K562 (cell line): ENCODE measurements around the gene UQCRHL. TPM values are rescaled to one million over a fixed set of nuclear protein-coding genes. Genes with fewer than 3 reads are reported as not detected.

Experiments
- BRD4 ChIP-seq: fragments of 200-600 bp; sonication (generic); IDR thresholded peaks from 2 replicates; pipeline ENCODE4 v1.6.1; 2017; ENCODE audit warnings: inconsistent platforms
- CEBPG ChIP-seq, 3 experiments: fragments of 200-800 bp in 1 of 3; sonication (Bioruptor generic) in 1 of 3; sonication (generic) in 1 of 3; formaldehyde crosslinking in 1 of 3; IDR thresholded peaks in 2 of 3; conservative IDR thresholded peaks in 1 of 3; 2 replicates each; pipeline versions ENCODE4 v1.6.1 to v1.8.0; 2016 to 2022; ENCODE audit warnings: missing compliant biosample characterization in 2 of 3, missing genetic modification characterization in 2 of 3, mild to moderate bottlenecking in 1 of 3, missing genetic modification reagents in 1 of 3
- RBM14 ChIP-seq: fragments of 200-400 bp; formaldehyde crosslinking; IDR thresholded peaks from 2 replicates; pipeline ENCODE4 v1.6.1; 2018; ENCODE audit warnings: low read depth, mild to moderate bottlenecking, low read length, moderate library complexity, borderline replicate concordance; ENCODE audit not compliant: insufficient read depth
- TBL1XR1 ChIP-seq, 2 experiments: IDR thresholded peaks; 2 replicates each; pipeline ENCODE4 v1.6.1; 2012; ENCODE audit warnings: improper control_type of control experiment in 2 of 2, low read length in 2 of 2, mild to moderate bottlenecking in 1 of 2
- ZC3H4 ChIP-seq: sonication (generic); formaldehyde crosslinking; IDR thresholded peaks from 2 replicates; pipeline ENCODE4 v1.9.0; 2021; ENCODE audit warnings: missing genetic modification reagents, borderline replicate concordance
- ZNF384 ChIP-seq: IDR thresholded peaks from 2 replicates; pipeline ENCODE4 v1.6.1; 2012; ENCODE audit warnings: low read depth, low read length, improper control_type of control experiment
- ZNF583 ChIP-seq: fragments of 250-450 bp; sonication (Bioruptor Pico); IDR thresholded peaks from 2 replicates; pipeline ENCODE4 v1.4.0; 2020
- polyA plus RNA-seq, 8 experiments: library from polyadenylated mRNA; depleted of rRNA in 4 of 8; stranded (reverse) in 5 of 8; unstranded in 3 of 8; fragments of >200 nt; fragmentation: Nextera tagmentation in 2 of 8; fragmentation: Illumina TruSeq in 1 of 8; extraction: Ambion mirVana in 2 of 8; extraction: Trizol in 1 of 8; gene quantifications; 2 replicates each; pipeline versions ENCODE4 v1.2.1 to v1.2.3, GENCODE V29; 2011 to 2014; ENCODE audit warnings: inconsistent platforms in 1 of 8, missing spikeins in 1 of 8
- total RNA-seq, 7 experiments: library from RNA; depleted of rRNA in 6 of 7; stranded (reverse); fragments of >200 nt in 6 of 7; fragmentation: Illumina TruSeq in 2 of 7; extraction: Trizol in 2 of 7; gene quantifications; 2 replicates each; pipeline versions ENCODE4 v1.2.1 to v1.2.3, GENCODE V29; 2011 to 2021; ENCODE audit warnings: low replicate concordance in 1 of 7
- TF ChIP-seq, protein P1 (sequence below), 2 experiments: fragments of 450-650 bp; formaldehyde crosslinking in 1 of 2; IDR thresholded peaks; 2 replicates each; pipeline versions ENCODE4 v1.4.0 to v1.6.1; 2014 to 2020; ENCODE audit warnings: mild to moderate bottlenecking in 2 of 2, borderline replicate concordance in 1 of 2, low read depth in 1 of 2
- TF ChIP-seq, protein P2 (sequence below), 2 experiments: fragments of 450-650 bp; IDR thresholded peaks; 2 replicates each; pipeline ENCODE4 v1.6.1; 2016

Gene UQCRHL
- total and polyA plus RNA-seq, 9 of the 15 experiments (the other 6 are each of a cell fraction or from before 2014, with no cell fraction given): 5.1 to 41.3 (median 21.8) TPM

DNA sequence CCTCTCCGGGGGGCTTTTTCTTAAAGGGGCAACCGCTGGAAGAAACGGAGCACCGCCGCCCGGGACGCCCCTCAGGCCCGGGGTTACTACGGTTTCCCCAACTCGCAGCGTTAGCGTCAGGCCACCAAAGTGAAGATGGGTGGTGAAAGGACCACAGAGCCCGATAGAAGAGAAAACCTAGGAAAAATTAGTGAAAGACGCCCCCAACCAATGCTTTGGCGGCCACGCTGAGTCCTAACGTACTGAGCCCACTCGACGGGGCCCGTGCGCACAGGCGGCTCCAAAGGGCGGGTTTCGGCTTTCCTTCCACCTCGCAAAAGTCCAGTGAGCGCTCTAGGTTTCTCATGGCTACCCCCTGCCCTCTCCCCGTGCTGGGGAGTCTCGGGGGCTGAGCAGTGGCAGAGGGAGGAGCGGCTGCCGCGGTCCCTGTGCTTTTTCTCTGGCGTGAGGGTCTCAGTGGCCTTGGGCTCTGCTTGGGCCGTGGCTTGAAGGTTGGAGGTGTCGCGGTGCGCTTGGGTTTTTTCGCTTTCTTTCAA, 27.8 kb upstream of the UQCRHL start (continued):
- TF ChIP-seq, protein P1, sequence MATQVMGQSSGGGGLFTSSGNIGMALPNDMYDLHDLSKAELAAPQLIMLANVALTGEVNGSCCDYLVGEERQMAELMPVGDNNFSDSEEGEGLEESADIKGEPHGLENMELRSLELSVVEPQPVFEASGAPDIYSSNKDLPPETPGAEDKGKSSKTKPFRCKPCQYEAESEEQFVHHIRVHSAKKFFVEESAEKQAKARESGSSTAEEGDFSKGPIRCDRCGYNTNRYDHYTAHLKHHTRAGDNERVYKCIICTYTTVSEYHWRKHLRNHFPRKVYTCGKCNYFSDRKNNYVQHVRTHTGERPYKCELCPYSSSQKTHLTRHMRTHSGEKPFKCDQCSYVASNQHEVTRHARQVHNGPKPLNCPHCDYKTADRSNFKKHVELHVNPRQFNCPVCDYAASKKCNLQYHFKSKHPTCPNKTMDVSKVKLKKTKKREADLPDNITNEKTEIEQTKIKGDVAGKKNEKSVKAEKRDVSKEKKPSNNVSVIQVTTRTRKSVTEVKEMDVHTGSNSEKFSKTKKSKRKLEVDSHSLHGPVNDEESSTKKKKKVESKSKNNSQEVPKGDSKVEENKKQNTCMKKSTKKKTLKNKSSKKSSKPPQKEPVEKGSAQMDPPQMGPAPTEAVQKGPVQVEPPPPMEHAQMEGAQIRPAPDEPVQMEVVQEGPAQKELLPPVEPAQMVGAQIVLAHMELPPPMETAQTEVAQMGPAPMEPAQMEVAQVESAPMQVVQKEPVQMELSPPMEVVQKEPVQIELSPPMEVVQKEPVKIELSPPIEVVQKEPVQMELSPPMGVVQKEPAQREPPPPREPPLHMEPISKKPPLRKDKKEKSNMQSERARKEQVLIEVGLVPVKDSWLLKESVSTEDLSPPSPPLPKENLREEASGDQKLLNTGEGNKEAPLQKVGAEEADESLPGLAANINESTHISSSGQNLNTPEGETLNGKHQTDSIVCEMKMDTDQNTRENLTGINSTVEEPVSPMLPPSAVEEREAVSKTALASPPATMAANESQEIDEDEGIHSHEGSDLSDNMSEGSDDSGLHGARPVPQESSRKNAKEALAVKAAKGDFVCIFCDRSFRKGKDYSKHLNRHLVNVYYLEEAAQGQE (IDR thresholded peaks at IDR 0.05; ENCODE audit: borderline replicate concordance): no peak
- TF ChIP-seq, protein P1 (CRISPR knock-in tag; IDR thresholded peaks at IDR 0.05; ENCODE audit: low read depth): peak; percentile 74; the same call in 1 of the 2 replicates
- TF ChIP-seq ZNF384: no peak
- 0 out of 2 replicates have a peak, but pooled peaks have one; percentile 61 for TF ChIP-seq RBM14
- TF ChIP-seq ZNF583 (CRISPR knock-in tag): peak; percentile 67; the same call in 1 of the 2 replicates
- peak; percentile 15 for TF ChIP-seq BRD4
- 0 out of 2 replicates have a peak, but pooled peaks have one; percentile 23 for TF ChIP-seq CEBPG (CRISPR knock-in tag; IDR thresholded peaks at IDR 0.05)
- no peak for TF ChIP-seq CEBPG (tag; conservative IDR thresholded peaks at IDR 0.05 in 1 of 2, IDR thresholded peaks at IDR 0.05 in 1 of 2)
- peak in 1 of 2 experiments; percentile 4; a peak in 2 of 4 replicates for TF ChIP-seq TBL1XR1 (IDR thresholded peaks at IDR 0.05; ENCODE audit: low read length in 2 of 2)
- TF ChIP-seq, protein P2, sequence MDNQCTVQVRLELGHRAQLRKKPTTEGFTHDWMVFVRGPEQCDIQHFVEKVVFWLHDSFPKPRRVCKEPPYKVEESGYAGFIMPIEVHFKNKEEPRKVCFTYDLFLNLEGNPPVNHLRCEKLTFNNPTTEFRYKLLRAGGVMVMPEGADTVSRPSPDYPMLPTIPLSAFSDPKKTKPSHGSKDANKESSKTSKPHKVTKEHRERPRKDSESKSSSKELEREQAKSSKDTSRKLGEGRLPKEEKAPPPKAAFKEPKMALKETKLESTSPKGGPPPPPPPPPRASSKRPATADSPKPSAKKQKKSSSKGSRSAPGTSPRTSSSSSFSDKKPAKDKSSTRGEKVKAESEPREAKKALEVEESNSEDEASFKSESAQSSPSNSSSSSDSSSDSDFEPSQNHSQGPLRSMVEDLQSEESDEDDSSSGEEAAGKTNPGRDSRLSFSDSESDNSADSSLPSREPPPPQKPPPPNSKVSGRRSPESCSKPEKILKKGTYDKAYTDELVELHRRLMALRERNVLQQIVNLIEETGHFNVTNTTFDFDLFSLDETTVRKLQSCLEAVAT (IDR thresholded peaks at IDR 0.05): 0 out of 4 replicates have a peak, but pooled peaks of 1 of the 2 experiments have one; percentile 54
- TF ChIP-seq ZC3H4: peak; percentile 76; the same call in 1 of the 2 replicates
